ENCODE data around the gene TEAD1. TPM values are rescaled to one million over a fixed set of nuclear protein-coding genes. Genes with fewer than 3 reads are reported as not detected.

TEAD1 gene
- polyA plus RNA-seq, 1 experiment: 113 TPM

DNA sequence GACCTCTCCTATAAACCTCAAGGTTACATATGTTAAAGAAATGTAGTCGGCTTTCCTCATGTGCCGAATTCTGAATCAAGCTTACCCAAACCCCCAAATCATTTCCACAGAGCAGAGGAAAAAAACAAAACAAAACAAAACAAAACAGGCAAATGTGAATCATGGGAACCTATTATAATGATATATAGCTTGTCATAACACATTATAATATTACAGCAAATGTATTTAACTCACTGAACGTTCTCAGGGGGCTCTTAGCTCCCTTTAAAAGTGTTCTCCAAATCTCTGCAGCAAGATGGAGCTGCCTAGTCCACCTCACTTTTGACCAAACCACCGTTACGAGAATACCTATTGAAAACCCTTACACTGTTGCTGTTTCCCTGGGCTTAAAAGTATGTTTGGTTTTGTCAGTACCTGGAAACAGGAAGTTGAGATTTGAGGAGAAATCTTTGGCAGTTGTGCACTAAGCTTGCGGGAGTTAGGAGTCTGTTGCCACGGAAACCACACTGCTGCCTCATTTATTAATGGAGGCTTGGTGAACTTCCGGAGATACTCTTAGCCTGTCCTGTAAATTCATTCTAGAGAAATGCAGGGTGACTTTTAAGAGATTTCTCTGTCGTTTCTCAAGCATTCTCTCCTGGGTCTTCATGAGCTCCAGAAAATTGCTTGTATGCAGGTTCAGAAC is 167.9 kb downstream of the TEAD1 start:
- no peak for TF ChIP-seq CTCF (IDR thresholded peaks at IDR 0.05; ENCODE audit: low read depth, low read length)
- H3K27ac ChIP-seq (ENCODE audit: low read depth, low read length): peak overlapping the region; percentile 1
- no peaks in the 10 kb centered on the region for H3K27me3 ChIP-seq (ENCODE audit: control insufficient read depth, insufficient read depth, low read length)
- H3K9me3 ChIP-seq (ENCODE audit: control insufficient read depth, insufficient read depth, low read length): no peaks in the 10 kb centered on the region
- DNase-seq (ENCODE audit: low read depth, low spot score): no peak
- H3K4me3 ChIP-seq (ENCODE audit: low read depth, low read length): no peak overlapping the region
- ChIA-PET CTCF (interaction anchor here (0.5 to 1.3 kb wide), 4 partner anchors 14 to 511 kb away, joined by 3 read pairs; no protein-coding TSS in a partner anchor), POLR2A (no interaction called here)

- Histone ChIP-seq H3K9me3 (ENCODE audit: control insufficient read depth, insufficient read depth, low read length) (no peaks in the 10 kb centered on the region), H3K4me3 (ENCODE audit: low read depth, low read length) (no peak overlapping the region), H3K27me3 (ENCODE audit: control insufficient read depth, insufficient read depth, low read length) (no peaks in the 10 kb centered on the region), H3K27ac (ENCODE audit: low read depth, low read length) (no peak overlapping the region)
- CTCF ChIA-PET: interaction anchor here (0.9 to 1.3 kb wide), 3 partner anchors 15 to 46 kb away, joined by 3 to 5 read pairs (median 4); no protein-coding TSS in a partner anchor
- TF ChIP-seq CTCF (IDR thresholded peaks at IDR 0.05; ENCODE audit: low read depth, low read length): no peak
- no peak for DNase-seq (ENCODE audit: low read depth, low spot score)
- POLR2A ChIA-PET: no interaction called here
These were observed 168.9 kb downstream of the TEAD1 start for GRCh38 chr11:12842933-12843636.

GRCh38 chr11:12845163-12845562 is 170.9 kb downstream of the TEAD1 start:
- ChIA-PET CTCF (no interaction called here), POLR2A (no interaction called here)
- H3K9me3 ChIP-seq (ENCODE audit: control insufficient read depth, insufficient read depth, low read length): no peaks in the 10 kb centered on the region
- no peak overlapping the region for H3K4me3 ChIP-seq (ENCODE audit: low read depth, low read length)
- no peak overlapping the region for H3K27ac ChIP-seq (ENCODE audit: low read depth, low read length)
- TF ChIP-seq CTCF (IDR thresholded peaks at IDR 0.05; ENCODE audit: low read depth, low read length): no peak
- H3K27me3 ChIP-seq (ENCODE audit: control insufficient read depth, insufficient read depth, low read length): no peaks in the 10 kb centered on the region
- no peak for DNase-seq (ENCODE audit: low read depth, low spot score)

DNA sequence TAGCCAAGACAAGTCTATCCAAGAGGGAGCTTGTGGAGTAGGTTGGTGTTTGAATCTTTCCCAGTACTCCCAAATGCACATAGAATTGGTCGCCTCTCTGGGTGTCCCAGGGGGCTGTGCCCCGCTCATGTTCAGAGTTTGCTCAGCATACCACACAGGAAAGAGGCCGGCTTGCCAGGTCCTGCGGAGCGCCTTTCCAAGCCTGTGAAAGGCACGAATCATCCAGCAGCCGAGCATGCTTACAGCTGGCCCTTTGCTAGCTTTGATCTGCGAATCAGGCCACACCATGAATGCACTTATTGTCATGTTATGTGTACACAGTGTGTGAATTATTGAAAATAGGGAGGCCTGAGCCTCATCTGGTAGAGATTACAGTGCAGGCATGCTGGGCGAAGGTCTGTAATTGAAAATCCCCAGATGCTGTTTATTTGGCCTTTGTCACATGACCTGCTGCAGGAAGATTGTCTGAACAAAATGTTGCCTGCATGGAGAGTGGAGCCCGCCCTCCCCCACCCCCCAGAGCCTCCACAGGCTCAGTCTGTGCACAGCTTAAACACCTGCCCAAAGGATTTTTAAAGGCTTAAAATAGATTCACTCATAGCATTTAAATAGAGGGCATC is 171.6 kb downstream of the TEAD1 start:
- no peaks in the 10 kb centered on the region for H3K27me3 ChIP-seq (ENCODE audit: control insufficient read depth, insufficient read depth, low read length)
- TF ChIP-seq CTCF (IDR thresholded peaks at IDR 0.05; ENCODE audit: low read depth, low read length): no peak
- H3K4me3 ChIP-seq (ENCODE audit: low read depth, low read length): no peak overlapping the region
- H3K27ac ChIP-seq (ENCODE audit: low read depth, low read length): peak overlapping the region; percentile 66
- POLR2A ChIA-PET: no interaction called here
- DNase-seq (ENCODE audit: low read depth, low spot score): peak; percentile 65
- CTCF ChIA-PET: no interaction called here
- H3K9me3 ChIP-seq (ENCODE audit: control insufficient read depth, insufficient read depth, low read length): no peaks in the 10 kb centered on the region

Data from AG04450 (cell line).